ENCODE data around the gene CHMP6.

DNA sequence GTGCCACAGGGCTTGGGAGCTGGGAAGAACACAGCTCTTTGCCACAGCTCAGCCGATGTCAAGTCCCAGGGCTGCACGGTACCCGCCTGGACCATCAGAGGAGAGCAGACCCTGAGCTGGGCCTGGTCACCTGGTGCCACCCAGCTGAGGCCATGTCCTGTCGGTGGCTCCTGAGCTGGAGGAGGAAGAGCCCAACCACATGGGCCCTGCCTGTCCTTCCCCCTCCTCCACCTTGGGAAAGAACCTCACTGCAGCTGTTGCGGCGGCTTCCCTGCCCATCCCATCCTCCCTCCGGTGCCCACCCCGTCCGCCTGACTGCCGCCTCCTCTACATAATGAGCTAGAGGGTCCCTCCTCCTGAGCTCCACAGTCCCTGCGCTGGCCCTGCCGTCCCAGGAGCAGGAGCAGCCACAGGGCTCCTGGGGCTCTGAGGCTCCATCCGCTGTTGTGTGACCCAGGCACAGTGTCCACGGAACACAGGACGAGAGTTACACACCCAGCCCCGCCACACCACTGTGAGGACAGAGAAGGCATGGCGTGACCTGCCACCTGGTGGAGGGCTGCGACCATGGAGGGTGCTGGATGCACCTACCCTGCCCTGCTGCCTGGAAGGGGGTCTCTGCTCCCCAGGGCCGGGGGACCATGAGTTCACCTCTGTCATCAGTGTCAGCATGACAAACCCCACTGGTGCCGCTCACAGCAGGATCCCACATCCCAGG, 21.4 kb upstream of the CHMP6 start:
- TF ChIP-seq, protein P1, sequence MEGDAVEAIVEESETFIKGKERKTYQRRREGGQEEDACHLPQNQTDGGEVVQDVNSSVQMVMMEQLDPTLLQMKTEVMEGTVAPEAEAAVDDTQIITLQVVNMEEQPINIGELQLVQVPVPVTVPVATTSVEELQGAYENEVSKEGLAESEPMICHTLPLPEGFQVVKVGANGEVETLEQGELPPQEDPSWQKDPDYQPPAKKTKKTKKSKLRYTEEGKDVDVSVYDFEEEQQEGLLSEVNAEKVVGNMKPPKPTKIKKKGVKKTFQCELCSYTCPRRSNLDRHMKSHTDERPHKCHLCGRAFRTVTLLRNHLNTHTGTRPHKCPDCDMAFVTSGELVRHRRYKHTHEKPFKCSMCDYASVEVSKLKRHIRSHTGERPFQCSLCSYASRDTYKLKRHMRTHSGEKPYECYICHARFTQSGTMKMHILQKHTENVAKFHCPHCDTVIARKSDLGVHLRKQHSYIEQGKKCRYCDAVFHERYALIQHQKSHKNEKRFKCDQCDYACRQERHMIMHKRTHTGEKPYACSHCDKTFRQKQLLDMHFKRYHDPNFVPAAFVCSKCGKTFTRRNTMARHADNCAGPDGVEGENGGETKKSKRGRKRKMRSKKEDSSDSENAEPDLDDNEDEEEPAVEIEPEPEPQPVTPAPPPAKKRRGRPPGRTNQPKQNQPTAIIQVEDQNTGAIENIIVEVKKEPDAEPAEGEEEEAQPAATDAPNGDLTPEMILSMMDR (IDR thresholded peaks at IDR 0.05), result no peak
- TF ChIP-seq POLR2A (IDR thresholded peaks at IDR 0.05), result no peak

Data from lower leg skin (tissue), 3 donors.